NCI-H1417 (cell line): ENCODE data around the gene CD3E.

ENCODE experiments used
- DNase-seq, 3 experiments: peaks; one replicate each; lab custom pipeline; 2025; lab: John Stamatoyannopoulos, UW

The CD3E gene

GRCh38 chr11:118304568-118305248, at the start of gene CD3E:
CD3E (plus strand) TSS chr11:118304730; CDS start chr11:118304953, 223 bp downstream.
- DNase-seq: no peak

DNA sequence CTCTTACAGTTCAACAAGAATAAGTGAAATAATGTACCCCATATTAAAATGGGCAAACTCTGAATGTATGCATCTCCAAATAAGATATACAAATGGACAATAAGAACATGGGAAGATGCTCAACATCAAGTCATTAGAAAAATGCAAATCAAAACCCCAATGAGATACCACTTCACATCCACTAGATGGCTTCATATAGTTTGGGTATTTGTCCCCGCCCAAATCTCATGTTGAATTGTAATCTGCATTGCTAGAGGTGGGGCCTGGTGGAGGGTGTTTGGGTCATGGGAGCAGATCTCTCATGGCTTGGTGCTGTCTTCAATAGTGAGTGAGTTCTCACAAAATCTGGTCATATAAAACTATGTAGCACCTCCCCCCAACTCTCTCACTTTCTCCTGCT, 46.1 kb upstream of the CD3E start:
- peak in 1 of 3 experiments; percentile 10 for DNase-seq

- no peak for DNase-seq
Observed at GRCh38 chr11:118259138-118259537, 45.4 kb upstream of the CD3E start.

DNA sequence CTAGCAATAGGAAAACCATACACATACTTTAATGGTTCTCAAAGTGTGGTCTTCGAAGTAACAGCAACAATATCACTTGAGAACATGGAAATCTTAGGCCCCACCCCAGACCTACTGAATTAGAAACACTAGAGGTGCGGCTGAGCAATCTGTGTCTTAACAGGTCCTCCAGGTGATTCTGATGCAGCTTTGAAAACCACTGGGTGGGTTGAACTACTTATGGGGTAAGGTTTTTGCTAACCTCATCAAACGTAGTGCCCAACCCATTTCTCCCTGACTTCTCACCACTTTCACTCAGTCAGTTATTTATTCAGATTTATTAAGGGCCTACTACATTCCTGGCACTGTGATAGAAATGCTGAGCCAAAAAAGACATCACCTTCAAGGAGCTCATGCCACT, 44.2 kb upstream of the CD3E start:
- DNase-seq: no peak

GRCh38 chr11:118263112-118263511, 41.4 kb upstream of the CD3E start:
- no peak for DNase-seq

DNA sequence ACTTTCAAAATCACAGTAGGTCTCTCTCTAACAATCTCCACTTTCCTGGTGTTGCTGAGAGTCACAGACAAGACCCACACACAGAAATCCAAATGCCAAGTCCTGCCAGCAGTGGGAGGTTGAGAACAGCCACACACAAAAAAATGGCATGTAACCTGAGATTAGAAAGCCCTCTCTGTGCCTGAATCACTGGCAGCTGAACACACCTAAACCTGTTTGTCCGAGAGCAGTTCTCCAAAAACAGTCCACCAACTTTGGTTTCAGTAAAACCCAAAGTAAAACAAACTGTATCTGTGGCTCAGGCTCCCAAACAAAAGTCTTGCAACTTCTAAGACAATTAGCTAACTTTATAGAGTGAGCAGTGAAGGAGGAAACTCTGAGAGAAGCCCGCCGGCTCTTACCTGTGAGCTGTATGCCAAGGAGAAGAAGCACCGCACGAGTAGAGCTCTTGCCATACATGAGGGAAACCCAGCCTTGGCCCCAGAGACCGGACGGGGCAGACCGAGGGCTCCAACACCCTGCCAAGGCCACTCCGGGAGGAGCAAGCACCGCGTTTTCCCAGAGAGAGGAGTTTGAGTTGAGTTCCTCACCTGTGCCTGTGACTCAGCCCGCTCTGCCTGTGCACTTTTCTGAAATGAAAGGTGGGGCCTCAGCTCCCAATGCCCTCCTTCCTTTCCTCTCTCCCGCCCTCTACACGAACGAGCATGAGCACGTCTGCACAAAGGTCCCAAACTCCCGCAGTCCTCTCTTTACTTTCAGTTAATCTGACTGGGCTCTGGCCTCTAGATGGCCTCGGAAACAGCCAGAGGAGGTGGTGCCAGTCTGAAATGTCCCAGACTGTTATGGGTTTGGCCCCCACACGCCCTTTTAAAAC, 40.6 kb upstream of the CD3E start, which contains the start of gene MPZL2:
MPZL2 (minus strand) TSS at position 603 of the 874 bp plus-strand sequence; CDS start at position 459, 144 bp downstream.
- peak in 1 of 3 experiments; percentile 42 for DNase-seq

- no peak for DNase-seq
Observed at GRCh38 chr11:118264569-118265465, 39.7 kb upstream of the CD3E start.

- no peak for DNase-seq
Observed at GRCh38 chr11:118265954-118266353, 38.6 kb upstream of the CD3E start.

GRCh38 chr11:118267486-118267885, 37.0 kb upstream of the CD3E start:
- DNase-seq: peak; percentile 35 to 82 (median 65)

DNA sequence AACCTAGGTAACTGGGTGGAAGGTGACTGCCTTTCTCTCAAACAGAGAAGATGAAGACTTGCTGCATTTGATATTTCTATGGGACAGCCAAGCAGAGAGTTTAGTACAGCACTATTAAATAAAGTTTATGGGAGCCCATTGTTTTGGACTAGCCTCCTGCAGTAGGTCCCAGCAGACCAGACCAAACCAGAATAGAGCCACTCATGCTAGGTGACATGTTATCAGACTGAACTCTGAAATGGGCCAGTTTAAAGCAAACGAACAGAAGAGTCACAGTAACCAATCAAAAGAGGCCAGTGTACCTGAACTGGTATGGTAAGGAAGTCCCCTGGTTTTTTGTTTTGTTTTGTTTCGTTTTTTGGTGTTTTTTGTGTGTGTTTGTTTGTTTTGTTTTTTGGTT, 32.5 kb upstream of the CD3E start:
- DNase-seq: no peak

DNA sequence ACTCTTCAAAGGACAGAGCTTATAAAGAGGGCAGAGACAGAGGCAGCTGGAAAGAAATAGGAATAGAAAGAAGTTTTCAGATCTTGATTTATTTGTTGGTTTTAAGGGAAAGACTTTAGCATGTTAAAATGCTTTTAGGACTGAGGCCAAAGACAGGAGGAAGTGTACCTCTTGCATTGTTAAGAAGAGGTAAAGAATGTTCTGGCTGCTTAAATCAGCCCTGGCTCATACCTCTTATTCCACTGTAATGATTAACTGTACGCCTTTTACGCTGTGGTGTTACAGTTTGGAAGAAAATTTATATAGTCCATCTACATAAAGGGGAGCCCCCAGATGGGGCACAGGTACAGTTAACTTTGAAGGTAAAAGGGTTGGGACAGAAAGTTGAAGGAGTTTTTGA, 30.3 kb upstream of the CD3E start:
- DNase-seq: no peak

GRCh38 chr11:118275176-118275575, 29.4 kb upstream of the CD3E start:
- no peak for DNase-seq

- DNase-seq: no peak
Observed at GRCh38 chr11:118276422-118276821, 28.1 kb upstream of the CD3E start.

DNA sequence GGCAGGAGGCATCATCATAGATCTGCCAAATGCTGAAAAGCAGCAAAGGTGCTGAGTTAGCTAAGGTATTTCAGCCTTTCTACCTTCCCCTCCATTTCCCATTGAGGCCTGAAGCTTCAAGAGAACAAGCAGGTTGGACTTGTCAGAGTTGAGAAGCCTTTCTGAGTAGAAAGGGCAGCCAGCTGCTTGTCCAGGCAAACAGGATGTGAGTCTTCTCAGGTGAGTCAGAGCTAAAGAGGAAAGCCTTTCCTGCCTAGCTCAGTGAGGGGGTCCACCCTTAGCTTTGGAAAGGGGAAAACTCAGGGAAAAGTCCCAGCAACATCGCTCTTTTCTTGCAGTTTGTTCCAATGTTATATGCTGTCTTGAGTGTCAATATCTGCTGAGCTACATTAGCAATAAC, 27.2 kb upstream of the CD3E start:
- DNase-seq: peak in 1 of 3 experiments; percentile 17

DNA sequence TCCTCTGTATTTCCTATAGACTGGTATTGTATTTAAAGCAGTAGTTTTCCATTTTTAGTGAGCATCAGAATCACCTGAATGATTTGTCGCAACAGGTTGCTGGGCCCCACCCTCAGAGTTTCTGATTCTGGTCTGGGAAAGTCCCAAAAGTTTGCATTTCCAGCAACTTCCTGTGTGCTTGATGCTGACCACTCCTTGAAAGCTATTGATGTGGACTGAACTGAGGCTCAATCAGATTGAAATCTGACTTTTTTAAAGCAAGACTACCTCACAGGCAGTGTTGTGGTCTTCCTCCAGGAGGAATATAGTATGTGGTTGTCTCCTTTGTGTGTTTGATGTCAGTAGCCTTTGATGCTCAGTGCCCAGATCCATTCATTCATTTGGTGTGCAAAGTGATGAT, 23.2 kb upstream of the CD3E start:
- DNase-seq: no peak

DNA sequence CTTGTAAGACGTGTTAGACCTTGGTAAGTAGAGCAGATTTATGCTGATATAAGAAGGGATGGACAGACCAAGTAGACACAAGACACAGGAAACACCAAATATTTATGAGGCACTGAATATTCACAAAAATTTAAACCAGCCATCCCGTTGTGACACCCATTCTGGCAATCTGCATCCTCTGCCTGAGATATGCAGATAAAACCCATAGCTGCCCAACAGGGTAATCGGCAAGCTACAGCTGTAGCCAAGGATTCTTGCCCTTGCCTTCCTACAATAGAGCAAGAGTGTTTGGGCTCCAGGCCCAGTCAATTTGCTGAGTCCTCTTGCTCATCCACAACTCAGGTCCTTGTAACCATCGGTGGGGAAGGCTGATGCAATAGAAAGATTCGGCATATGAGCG, 21.9 kb upstream of the CD3E start:
- no peak for DNase-seq

DNA sequence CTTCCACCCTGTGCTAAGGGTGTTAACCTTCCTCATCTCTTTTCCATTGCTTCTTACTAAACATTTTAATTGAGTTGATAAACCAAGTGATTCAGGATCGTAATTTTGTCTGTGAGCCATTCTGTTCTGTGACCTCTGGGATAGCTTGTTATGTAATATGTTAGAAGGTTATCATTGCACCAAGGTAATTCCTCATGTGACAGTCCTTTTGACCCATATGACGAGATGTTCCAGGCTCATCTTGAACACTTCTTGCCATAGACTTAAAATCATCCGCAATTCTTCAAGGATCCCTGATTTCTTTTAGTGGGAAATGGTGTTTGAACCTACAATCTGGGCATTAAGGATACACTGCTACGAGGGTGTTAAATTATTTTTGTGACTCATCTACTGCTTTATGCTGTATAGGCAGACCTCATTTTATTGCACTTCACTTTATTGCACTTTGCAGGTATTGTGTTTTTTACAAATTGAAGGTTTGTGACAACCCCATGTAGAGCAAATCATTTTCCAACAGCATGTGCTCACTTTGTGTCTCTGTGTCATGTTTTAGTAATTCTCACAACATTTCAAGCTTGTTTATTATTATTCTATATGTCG, 21.4 kb upstream of the CD3E start:
- no peak for DNase-seq

DNA sequence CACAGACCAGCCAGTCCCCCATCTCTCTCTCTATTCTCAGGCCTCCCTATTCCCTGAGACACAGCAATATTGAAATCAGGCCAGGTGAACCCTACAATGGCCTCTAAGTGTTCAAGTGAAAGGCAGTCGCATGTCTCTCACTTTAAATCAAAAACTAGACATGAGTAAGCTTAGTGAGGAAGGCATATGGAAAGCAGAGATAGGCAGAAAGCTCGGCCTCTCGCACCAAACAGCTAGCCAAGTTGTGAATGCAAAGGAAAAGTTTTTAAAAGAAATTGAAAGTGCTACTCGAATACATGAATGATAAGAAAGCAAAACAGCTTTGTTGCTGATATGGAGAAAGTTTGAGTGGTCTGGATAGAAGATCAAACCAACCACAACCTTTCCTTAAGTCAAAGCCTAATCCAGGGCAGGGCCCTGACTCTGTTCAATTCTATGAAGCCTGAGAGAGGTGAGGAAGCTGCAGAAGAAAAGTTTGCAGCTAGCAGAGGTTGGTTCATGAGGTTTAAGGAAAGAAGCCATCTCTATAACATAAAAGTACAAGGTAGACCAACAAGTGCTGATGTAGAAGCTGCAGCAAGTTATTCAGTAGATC, 20.7 kb upstream of the CD3E start:
- no peak for DNase-seq

GRCh38 chr11:118286545-118286944, 18.0 kb upstream of the CD3E start:
- DNase-seq: no peak

GRCh38 chr11:118287006-118287405, 17.5 kb upstream of the CD3E start:
- no peak for DNase-seq

DNA sequence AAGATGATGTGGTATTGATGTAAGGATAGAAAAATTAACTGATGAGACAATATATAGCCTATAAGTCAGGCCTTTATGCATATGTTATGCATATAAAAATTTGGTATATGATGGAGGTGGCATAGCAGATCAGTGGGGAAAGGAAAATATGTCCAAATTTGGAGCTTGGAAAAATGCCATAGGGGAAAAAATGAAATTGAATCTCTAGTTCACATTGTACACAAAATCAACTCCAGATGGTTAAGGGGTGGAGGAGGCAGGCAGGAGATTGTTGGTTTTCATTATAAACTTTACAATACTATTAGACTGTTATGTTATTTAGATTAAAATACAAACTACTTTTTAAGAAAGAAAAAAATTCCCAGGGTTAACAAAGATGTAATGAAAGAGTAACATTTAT, 15.1 kb upstream of the CD3E start:
- no peak for DNase-seq
